ENCODE measurements around the gene URB2. TPM values are rescaled to one million over a fixed set of nuclear protein-coding genes. Genes with fewer than 3 reads are reported as not detected.

URB2 gene
- total RNA-seq, 2 experiments from 2014 or later, result 13.9 to 16.5 TPM

GRCh38 chr1:229629261-229629660 lies 3.2 kb downstream of the URB2 start:
- no peak overlapping the region for H3K27ac Mint-ChIP-seq
- no peaks in the 10 kb centered on the region for H3K9me3 Mint-ChIP-seq (ENCODE audit: low read depth)
- H3K36me3 Mint-ChIP-seq (ENCODE audit: low read depth), result peaks cover 27% of the 10 kb centered on the region
- POLR2A ChIA-PET, result no interaction called here
- DNase-seq (no peak), ATAC-seq (no peak)
- intact Hi-C loops (cut with DNase I, micrococcal nuclease), result loop anchor here (5.0 to 10.0 kb wide), 4 partner anchors 187 to 1144 kb away; partner anchors contain the start of genes RAB4A (in 1 of the 2) and RNF187 (in 1 of the 2)
- no peaks in the 10 kb centered on the region for H3K27me3 Mint-ChIP-seq
- H3K4me3 Mint-ChIP-seq, result no peak overlapping the region
- CTCF ChIA-PET, result interaction anchor here (0.8 to 2.0 kb wide), 2 partner anchors 29 to 349 kb away, joined by 3 to 6 read pairs; no protein-coding TSS in a partner anchor
- peaks cover 45% of the 10 kb centered on the region for H3K4me1 Mint-ChIP-seq

- Mint-ChIP-seq H3K4me3 (no peak overlapping the region), H3K9me3 (ENCODE audit: low read depth) (no peaks in the 10 kb centered on the region), H3K36me3 (ENCODE audit: low read depth) (peaks cover 44% of the 10 kb centered on the region), H3K27me3 (no peaks in the 10 kb centered on the region), H3K27ac (no peak overlapping the region), H3K4me1 (peaks cover 37% of the 10 kb centered on the region)
- POLR2A ChIA-PET, result interaction anchor here (0.6 kb wide), 1 partner anchor 11 kb away, joined by 6 read pairs; no protein-coding TSS in a partner anchor
- intact Hi-C loops (cut with DNase I, micrococcal nuclease), result no loop called here
- ATAC-seq (no peak), DNase-seq (no peak)
- CTCF ChIA-PET, result interaction anchor here (0.5 to 2.0 kb wide), 3 partner anchors 27 to 1500 kb away, joined by 3 to 6 read pairs (median 5); no protein-coding TSS in a partner anchor
These were observed 5.1 kb downstream of the URB2 start for GRCh38 chr1:229631148-229631547.

- POLR2A ChIA-PET, result no interaction called here
- Mint-ChIP-seq H3K4me3 (no peak overlapping the region), H3K36me3 (ENCODE audit: low read depth) (peaks cover 52% of the 10 kb centered on the region), H3K9me3 (ENCODE audit: low read depth) (no peaks in the 10 kb centered on the region), H3K27me3 (no peaks in the 10 kb centered on the region), H3K27ac (no peak overlapping the region), H3K4me1 (peaks cover 35% of the 10 kb centered on the region)
- intact Hi-C loops (cut with DNase I, micrococcal nuclease), result no loop called here
- DNase-seq (no peak), ATAC-seq (no peak)
- CTCF ChIA-PET, result interaction anchor here (0.5 to 1.9 kb wide), 2 partner anchors 29 to 1500 kb away, joined by 3 to 5 read pairs; no protein-coding TSS in a partner anchor
These were observed 5.9 kb downstream of the URB2 start for GRCh38 chr1:229631966-229632365.

- Mint-ChIP-seq H3K27me3 (no peaks in the 10 kb centered on the region), H3K9me3 (ENCODE audit: low read depth) (no peaks in the 10 kb centered on the region), H3K4me3 (no peak overlapping the region), H3K4me1 (peaks cover 6% of the 10 kb centered on the region), H3K36me3 (ENCODE audit: low read depth) (peaks cover 54% of the 10 kb centered on the region), H3K27ac (no peak overlapping the region)
- DNase-seq (no peak), ATAC-seq (no peak)
- CTCF ChIA-PET, result interaction anchor here (1.2 to 1.3 kb wide), 2 partner anchors 12 to 15 kb away, joined by 3 read pairs; no protein-coding TSS in a partner anchor
- POLR2A ChIA-PET, result no interaction called here
- intact Hi-C loops (cut with DNase I, micrococcal nuclease), result no loop called here
These were observed 10.0 kb downstream of the URB2 start for GRCh38 chr1:229636042-229636441.

GRCh38 chr1:229637746-229638145 lies 11.7 kb downstream of the URB2 start:
- intact Hi-C loops (cut with DNase I, micrococcal nuclease), result no loop called here
- Mint-ChIP-seq H3K4me1 (no peaks in the 10 kb centered on the region), H3K9me3 (ENCODE audit: low read depth) (no peaks in the 10 kb centered on the region), H3K4me3 (no peak overlapping the region), H3K36me3 (ENCODE audit: low read depth) (peaks cover 52% of the 10 kb centered on the region), H3K27me3 (no peaks in the 10 kb centered on the region), H3K27ac (no peak overlapping the region)
- POLR2A ChIA-PET, result no interaction called here
- ATAC-seq (no peak), DNase-seq (no peak)
- CTCF ChIA-PET, result interaction anchor here (0.7 kb wide), 1 partner anchor 24 kb away, joined by 4 read pairs; no protein-coding TSS in a partner anchor

GRCh38 chr1:229640455-229640854 lies 14.4 kb downstream of the URB2 start:
- peaks cover 60% of the 10 kb centered on the region for H3K36me3 Mint-ChIP-seq (ENCODE audit: low read depth)
- no peak overlapping the region for H3K4me3 Mint-ChIP-seq
- DNase-seq (no peak), ATAC-seq (no peak)
- POLR2A ChIA-PET, result no interaction called here
- no peaks in the 10 kb centered on the region for H3K4me1 Mint-ChIP-seq
- intact Hi-C loops (cut with DNase I, micrococcal nuclease), result no loop called here
- H3K27ac Mint-ChIP-seq, result no peak overlapping the region
- CTCF ChIA-PET, result no interaction called here
- H3K9me3 Mint-ChIP-seq (ENCODE audit: low read depth), result no peaks in the 10 kb centered on the region
- H3K27me3 Mint-ChIP-seq, result no peaks in the 10 kb centered on the region

- no peak for DNase-seq
- intact Hi-C loops (cut with DNase I, micrococcal nuclease), result no loop called here
- H3K27ac Mint-ChIP-seq, result no peak overlapping the region
- ChIA-PET POLR2A (interaction anchor here (0.7 kb wide), 1 partner anchor 23 kb away, joined by 5 read pairs; no protein-coding TSS in a partner anchor), CTCF (no interaction called here)
- H3K9me3 Mint-ChIP-seq (ENCODE audit: low read depth), result no peaks in the 10 kb centered on the region
- H3K27me3 Mint-ChIP-seq, result no peaks in the 10 kb centered on the region
- no peak overlapping the region for H3K4me3 Mint-ChIP-seq
- H3K4me1 Mint-ChIP-seq, result no peaks in the 10 kb centered on the region
- no peak for ATAC-seq
- H3K36me3 Mint-ChIP-seq (ENCODE audit: low read depth), result peaks cover 51% of the 10 kb centered on the region
These were observed 15.3 kb downstream of the URB2 start for GRCh38 chr1:229641306-229641705.

- ChIA-PET CTCF (interaction anchor here (1.1 kb wide), 1 partner anchor 30 kb away, joined by 5 read pairs; no protein-coding TSS in a partner anchor), POLR2A (no interaction called here)
- Mint-ChIP-seq H3K27me3 (no peaks in the 10 kb centered on the region), H3K4me1 (no peaks in the 10 kb centered on the region), H3K4me3 (no peak overlapping the region), H3K9me3 (ENCODE audit: low read depth) (no peaks in the 10 kb centered on the region), H3K27ac (no peak overlapping the region), H3K36me3 (ENCODE audit: low read depth) (peaks cover 52% of the 10 kb centered on the region)
- intact Hi-C loops (cut with DNase I, micrococcal nuclease), result no loop called here
- ATAC-seq (no peak), DNase-seq (no peak)
These were observed 16.3 kb downstream of the URB2 start for GRCh38 chr1:229642376-229642775.

GRCh38 chr1:229642970-229643369 lies 16.9 kb downstream of the URB2 start:
- ChIA-PET CTCF (interaction anchor here (1.1 kb wide), 1 partner anchor 29 kb away, joined by 5 read pairs; no protein-coding TSS in a partner anchor), POLR2A (no interaction called here)
- DNase-seq (no peak), ATAC-seq (no peak)
- no peaks in the 10 kb centered on the region for H3K9me3 Mint-ChIP-seq (ENCODE audit: low read depth)
- H3K36me3 Mint-ChIP-seq (ENCODE audit: low read depth), result peaks cover 56% of the 10 kb centered on the region
- no peaks in the 10 kb centered on the region for H3K4me1 Mint-ChIP-seq
- no peak overlapping the region for H3K27ac Mint-ChIP-seq
- intact Hi-C loops (cut with DNase I, micrococcal nuclease), result no loop called here
- H3K4me3 Mint-ChIP-seq, result no peak overlapping the region
- no peaks in the 10 kb centered on the region for H3K27me3 Mint-ChIP-seq

- no peaks in the 10 kb centered on the region for H3K27me3 Mint-ChIP-seq
- H3K4me1 Mint-ChIP-seq, result no peaks in the 10 kb centered on the region
- H3K36me3 Mint-ChIP-seq (ENCODE audit: low read depth), result peaks cover 50% of the 10 kb centered on the region
- CTCF ChIA-PET, result no interaction called here
- intact Hi-C loops (cut with DNase I, micrococcal nuclease), result no loop called here
- no peak for DNase-seq
- H3K27ac Mint-ChIP-seq, result no peak overlapping the region
- no peak overlapping the region for H3K4me3 Mint-ChIP-seq
- POLR2A ChIA-PET, result no interaction called here
- no peak for ATAC-seq
- H3K9me3 Mint-ChIP-seq (ENCODE audit: low read depth), result no peaks in the 10 kb centered on the region
These were observed 18.1 kb downstream of the URB2 start for GRCh38 chr1:229643996-229644745.

- Mint-ChIP-seq H3K27me3 (no peaks in the 10 kb centered on the region), H3K9me3 (ENCODE audit: low read depth) (no peaks in the 10 kb centered on the region), H3K4me3 (no peak overlapping the region), H3K36me3 (ENCODE audit: low read depth) (peaks cover 45% of the 10 kb centered on the region), H3K4me1 (no peaks in the 10 kb centered on the region), H3K27ac (no peak overlapping the region)
- ChIA-PET POLR2A (no interaction called here), CTCF (interaction anchor here (0.7 kb wide), 1 partner anchor 15 kb away, joined by 3 read pairs; no protein-coding TSS in a partner anchor)
- intact Hi-C loops (cut with DNase I, micrococcal nuclease), result no loop called here
- DNase-seq, result no peak
- no peak for ATAC-seq
These were observed 19.4 kb downstream of the URB2 start for GRCh38 chr1:229645324-229645993.
